Measurements from ENCODE around the gene RASSF5.

DNA sequence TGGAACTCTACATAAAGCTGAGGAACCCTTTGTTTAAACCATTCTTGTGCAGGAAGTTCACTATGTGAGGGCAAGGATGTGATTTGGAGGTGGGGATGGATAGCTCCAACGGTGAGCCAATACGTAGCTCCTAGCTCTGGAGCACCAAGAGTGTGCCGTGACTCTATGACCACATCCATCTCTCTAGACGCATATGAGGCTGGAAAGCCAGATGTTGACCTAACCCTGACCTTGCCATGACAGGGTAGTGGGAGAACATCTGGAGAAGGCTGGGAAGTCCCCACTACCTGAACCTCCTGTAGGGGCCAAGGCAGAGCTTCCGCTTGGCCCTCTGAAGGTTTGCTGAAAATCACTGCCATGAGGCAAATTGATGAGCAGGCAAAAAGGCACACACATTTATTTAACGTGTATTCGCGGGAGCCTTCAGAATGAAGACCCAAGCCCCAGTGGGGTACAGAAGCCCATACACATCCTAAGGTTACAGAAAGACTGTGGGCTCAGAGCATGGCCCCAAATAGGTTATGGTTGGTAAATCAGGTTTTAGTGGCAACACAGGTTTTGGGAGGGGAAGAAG lies 61.5 kb downstream of the RASSF5 start:
- no peak for TF ChIP-seq POLR2AphosphoS5 (IDR thresholded peaks at IDR 0.05; ENCODE audit: low read depth, low read length)
- TF ChIP-seq, protein P1, sequence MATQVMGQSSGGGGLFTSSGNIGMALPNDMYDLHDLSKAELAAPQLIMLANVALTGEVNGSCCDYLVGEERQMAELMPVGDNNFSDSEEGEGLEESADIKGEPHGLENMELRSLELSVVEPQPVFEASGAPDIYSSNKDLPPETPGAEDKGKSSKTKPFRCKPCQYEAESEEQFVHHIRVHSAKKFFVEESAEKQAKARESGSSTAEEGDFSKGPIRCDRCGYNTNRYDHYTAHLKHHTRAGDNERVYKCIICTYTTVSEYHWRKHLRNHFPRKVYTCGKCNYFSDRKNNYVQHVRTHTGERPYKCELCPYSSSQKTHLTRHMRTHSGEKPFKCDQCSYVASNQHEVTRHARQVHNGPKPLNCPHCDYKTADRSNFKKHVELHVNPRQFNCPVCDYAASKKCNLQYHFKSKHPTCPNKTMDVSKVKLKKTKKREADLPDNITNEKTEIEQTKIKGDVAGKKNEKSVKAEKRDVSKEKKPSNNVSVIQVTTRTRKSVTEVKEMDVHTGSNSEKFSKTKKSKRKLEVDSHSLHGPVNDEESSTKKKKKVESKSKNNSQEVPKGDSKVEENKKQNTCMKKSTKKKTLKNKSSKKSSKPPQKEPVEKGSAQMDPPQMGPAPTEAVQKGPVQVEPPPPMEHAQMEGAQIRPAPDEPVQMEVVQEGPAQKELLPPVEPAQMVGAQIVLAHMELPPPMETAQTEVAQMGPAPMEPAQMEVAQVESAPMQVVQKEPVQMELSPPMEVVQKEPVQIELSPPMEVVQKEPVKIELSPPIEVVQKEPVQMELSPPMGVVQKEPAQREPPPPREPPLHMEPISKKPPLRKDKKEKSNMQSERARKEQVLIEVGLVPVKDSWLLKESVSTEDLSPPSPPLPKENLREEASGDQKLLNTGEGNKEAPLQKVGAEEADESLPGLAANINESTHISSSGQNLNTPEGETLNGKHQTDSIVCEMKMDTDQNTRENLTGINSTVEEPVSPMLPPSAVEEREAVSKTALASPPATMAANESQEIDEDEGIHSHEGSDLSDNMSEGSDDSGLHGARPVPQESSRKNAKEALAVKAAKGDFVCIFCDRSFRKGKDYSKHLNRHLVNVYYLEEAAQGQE (IDR thresholded peaks at IDR 0.05; ENCODE audit: insufficient read depth in 1 of 2, low read depth in 2 of 2, low read length in 2 of 2): no peak
- TF ChIP-seq SIN3A (IDR thresholded peaks at IDR 0.05; ENCODE audit: borderline replicate concordance, insufficient read depth, low read length): no peak
- TF ChIP-seq TAF1 (IDR thresholded peaks at IDR 0.05; ENCODE audit: borderline replicate concordance, insufficient read depth, low read length): no peak
- TF ChIP-seq FOXP2 (optimal IDR thresholded peaks at IDR 0.05; ENCODE audit: borderline replicate concordance, extremely low read depth, extremely low read length, insufficient read depth): no peak

Measured in PFSK-1 (cell line).